Measurements from ENCODE around the gene SLPI.

- TF ChIP-seq CTCF (IDR thresholded peaks at IDR 0.05; ENCODE audit: low read depth, low read length, poor library complexity, severe bottlenecking) (no peak), EZH2phosphoT487 (IDR thresholded peaks at IDR 0.05; ENCODE audit: borderline replicate concordance, low read length) (no peak)
Measured at GRCh38 chr20:45279992-45280391, 25.6 kb upstream of the SLPI start.
